CD4-positive, alpha-beta T cell treated with Interleukin-4 for 1 hour (primary cell): ENCODE results near the gene WAS.
"Not testable (repeated sequence)": the region's sequence is repeated elsewhere in the genome, so short reads cannot be mapped to it uniquely, and the experiment has no call there.

Experiments used
- DNase-seq, 2 donors: peaks; one replicate each; pipeline ENCODE4 v3.0.0-alpha.2; 2020 to 2022

WAS gene

GRCh38 chrX:48683411-48683982, at the start of gene WAS:
Gene WAS, plus strand, starts transcription at chrX:48683799. Its CDS starts 55 bp downstream, at chrX:48683854.
- peak; percentile 69 to 71 for DNase-seq

GRCh38 chrX:48636301-48636700, 47.3 kb upstream of the WAS start:
- no peak for DNase-seq

- DNase-seq = no peak
Measured at GRCh38 chrX:48636776-48637175, 46.8 kb upstream of the WAS start.

GRCh38 chrX:48645669-48646068, 37.9 kb upstream of the WAS start:
- no peak for DNase-seq

- peak; percentile 54 to 63 for DNase-seq
Measured at GRCh38 chrX:48648336-48648751, 35.3 kb upstream of the WAS start.

- DNase-seq = no peak
Measured at GRCh38 chrX:48649102-48649501, 34.5 kb upstream of the WAS start.

GRCh38 chrX:48652055-48652579, 31.5 kb upstream of the WAS start:
- not testable (repeated sequence) for DNase-seq

- DNase-seq = not testable (repeated sequence)
Measured at GRCh38 chrX:48654746-48655145, 28.9 kb upstream of the WAS start.

GRCh38 chrX:48659686-48660085, 23.9 kb upstream of the WAS start:
- not testable (repeated sequence) for DNase-seq

GRCh38 chrX:48663241-48663640, 20.4 kb upstream of the WAS start:
- DNase-seq = no peak

GRCh38 chrX:48664156-48664555, 19.4 kb upstream of the WAS start:
- DNase-seq = no peak

- DNase-seq = no peak
Measured at GRCh38 chrX:48665991-48666390, 17.6 kb upstream of the WAS start.

GRCh38 chrX:48666649-48667048, 16.9 kb upstream of the WAS start:
- no peak for DNase-seq

- peak in 1 of 2 donors; percentile 42 for DNase-seq
Measured at GRCh38 chrX:48667509-48667908, 16.1 kb upstream of the WAS start.

- not testable (repeated sequence) for DNase-seq
Measured at GRCh38 chrX:48668187-48668586, 15.4 kb upstream of the WAS start.

- peak; percentile 93 for DNase-seq
Measured at GRCh38 chrX:48676106-48676892, 7.3 kb upstream of the WAS start.

GRCh38 chrX:48676893-48677270, 6.7 kb upstream of the WAS start:
- peak in 1 of 2 donors; percentile 38 for DNase-seq

- DNase-seq = no peak
Measured at GRCh38 chrX:48677516-48677915, 6.1 kb upstream of the WAS start.

- peak; percentile 30 to 71 for DNase-seq
Measured at GRCh38 chrX:48680467-48680866, 3.1 kb upstream of the WAS start.

GRCh38 chrX:48680925-48681324, 2.7 kb upstream of the WAS start:
- DNase-seq = not testable (repeated sequence)

- no peak for DNase-seq
Measured at GRCh38 chrX:48681539-48682183, 1.9 kb upstream of the WAS start.

- peak; percentile 14 to 66 for DNase-seq
Measured at GRCh38 chrX:48682795-48683194, 804 bp upstream of the WAS start.

- no peak for DNase-seq
Measured at GRCh38 chrX:48684134-48684533, 535 bp downstream of the WAS start.

GRCh38 chrX:48685416-48685815, 1.8 kb downstream of the WAS start:
- no peak for DNase-seq
